ENCODE results near the gene KRTAP12-4.
"Not testable (repeated sequence)": the region's sequence is repeated elsewhere in the genome, so short reads cannot be mapped to it uniquely, and the experiment has no call there.

Gene KRTAP12-4

GRCh38 chr21:44656868-44657267, 2.4 kb upstream of the KRTAP12-4 start:
- no peak for DNase-seq (ENCODE audit: low read depth in 2 of 2)

DNA sequence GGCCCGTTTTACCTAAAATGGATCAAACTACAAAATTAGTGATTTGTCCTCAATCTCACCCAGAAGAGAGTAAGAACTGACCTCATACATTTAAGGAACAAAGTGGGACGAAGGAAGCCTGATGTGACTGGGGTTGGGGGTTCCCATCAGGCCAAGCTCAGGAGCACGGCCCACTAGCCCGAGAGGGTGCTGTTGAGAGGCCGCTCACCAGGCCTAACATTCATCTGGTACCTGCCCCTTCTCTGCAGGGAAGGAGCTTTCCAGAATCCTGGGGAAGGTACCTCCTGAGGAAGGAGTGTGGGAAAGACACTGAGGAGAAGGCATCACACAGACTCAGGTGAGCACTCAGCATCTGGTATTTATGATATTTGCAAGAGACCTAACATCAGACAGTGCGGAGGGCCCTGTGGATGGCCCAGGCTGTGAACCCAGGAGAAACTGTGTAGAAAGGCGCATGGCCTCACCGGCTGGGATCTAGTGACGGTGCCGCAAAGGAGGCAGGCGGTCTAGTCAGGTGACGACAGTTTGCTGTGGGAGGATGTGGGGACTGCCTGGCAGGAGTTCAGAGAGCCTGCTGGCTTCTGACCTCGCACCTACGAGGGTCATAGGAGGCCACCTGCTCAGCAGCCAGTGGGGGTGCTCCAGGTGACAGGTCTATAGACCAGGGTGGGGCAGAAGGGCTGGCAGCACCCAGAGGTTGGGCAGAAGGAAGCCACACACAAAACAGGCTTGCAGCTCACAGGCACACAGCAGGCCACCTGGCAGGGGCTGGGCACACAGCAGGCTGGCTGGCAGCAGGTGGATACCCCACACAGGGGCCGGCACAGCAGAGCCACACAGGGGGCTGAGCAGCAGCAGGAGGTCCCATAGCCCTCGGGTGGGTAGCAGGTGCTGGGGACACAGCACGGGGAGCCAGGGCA, 543 bp downstream of the KRTAP12-4 start:
- no peak for DNase-seq (ENCODE audit: low read depth in 2 of 2)

DNA sequence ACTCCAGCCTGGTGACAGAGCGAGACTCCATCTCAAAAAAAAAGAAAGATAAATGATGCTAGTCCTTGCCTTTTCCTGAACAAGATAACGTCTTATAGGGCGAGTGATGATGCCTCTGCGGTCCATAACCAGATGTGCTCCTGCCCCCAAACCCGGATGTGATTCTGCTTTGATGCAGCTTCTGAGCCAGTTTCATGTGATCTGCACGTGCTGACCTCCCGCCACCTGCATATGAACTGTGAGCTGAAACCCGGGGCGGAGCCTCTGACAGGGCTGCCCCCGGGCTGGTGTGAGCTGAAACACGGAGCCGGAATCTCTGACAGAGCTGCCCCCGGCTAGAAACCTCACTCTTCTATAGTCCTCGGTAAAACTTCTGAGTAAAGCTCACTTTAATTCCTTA, 1.3 kb downstream of the KRTAP12-4 start:
- no peak for DNase-seq (ENCODE audit: low read depth in 2 of 2)

- DNase-seq (ENCODE audit: low read depth in 2 of 2): no peak
Measured at GRCh38 chr21:44650973-44651675, 3.3 kb downstream of the KRTAP12-4 start.

GRCh38 chr21:44650265-44650972, 4.0 kb downstream of the KRTAP12-4 start:
- no peak for DNase-seq (ENCODE audit: low read depth in 2 of 2)

DNA sequence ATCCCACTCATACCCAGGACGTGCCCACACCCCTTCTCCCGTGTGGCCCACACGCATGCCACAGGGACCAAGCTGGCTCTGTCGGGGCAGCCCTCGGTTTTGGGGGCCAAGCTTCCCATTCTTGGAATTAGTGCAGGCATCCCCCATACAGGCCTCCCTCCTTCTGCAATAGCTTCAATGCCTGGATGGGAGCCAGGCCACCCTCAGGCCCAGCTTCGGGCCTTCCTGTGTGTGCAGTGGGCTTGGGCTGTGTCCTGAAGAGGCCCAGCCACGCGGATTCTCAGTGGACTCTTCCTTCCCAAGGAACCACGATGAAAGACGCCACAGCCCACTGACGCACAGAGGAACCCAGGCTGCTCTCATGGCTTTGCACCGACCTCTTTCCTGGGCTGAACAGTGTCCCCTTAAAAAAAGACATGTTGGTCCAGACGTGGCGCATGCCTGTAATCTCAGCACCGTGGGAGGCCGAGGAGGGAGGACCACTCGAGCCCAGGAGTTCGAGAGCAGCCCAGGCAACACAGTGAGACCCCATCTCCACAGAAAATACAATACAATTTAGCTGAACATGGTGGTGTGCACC, 4.8 kb downstream of the KRTAP12-4 start:
- no peak for DNase-seq (ENCODE audit: low read depth in 2 of 2)

DNA sequence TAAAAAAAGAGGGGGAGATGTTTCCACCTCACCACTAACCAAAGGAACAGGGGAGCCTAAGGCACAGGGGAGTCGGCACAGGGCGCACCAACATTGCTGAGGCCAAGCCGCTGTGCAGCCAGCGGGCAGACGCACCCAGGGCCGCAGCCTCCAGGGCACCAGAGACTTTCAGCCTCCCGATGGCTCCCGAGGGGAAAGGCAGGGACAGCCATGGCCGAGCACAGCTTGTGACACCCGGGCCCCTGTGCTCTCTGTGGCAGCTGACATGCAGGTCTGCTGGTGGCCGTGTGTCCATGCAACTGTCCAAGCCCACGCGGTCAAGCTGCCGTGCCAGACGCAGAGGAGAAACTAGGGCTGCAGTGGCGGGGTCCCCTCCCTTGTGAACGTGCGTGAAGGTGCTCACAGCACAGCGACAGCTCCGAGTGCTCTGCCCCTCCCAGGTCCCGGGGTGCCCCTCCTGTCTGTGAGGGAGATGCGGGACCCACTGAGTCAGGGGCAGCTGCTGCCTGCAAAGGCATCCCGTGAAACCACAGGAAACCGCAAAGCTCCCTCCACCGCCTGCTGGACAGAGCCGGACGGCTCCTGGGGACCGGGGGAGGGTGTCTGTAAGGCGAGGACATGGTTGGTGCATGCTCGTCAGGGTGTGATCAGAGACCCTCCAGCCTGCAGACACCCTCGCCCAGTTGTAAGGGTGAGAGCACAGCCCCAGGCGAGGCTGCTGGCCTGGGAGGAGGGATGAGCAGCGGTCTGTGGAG, 5.7 kb downstream of the KRTAP12-4 start:
- no peak for DNase-seq (ENCODE audit: low read depth in 2 of 2)

GRCh38 chr21:44647222-44647552, 7.3 kb downstream of the KRTAP12-4 start:
- no peak for DNase-seq (ENCODE audit: low read depth in 2 of 2)

DNA sequence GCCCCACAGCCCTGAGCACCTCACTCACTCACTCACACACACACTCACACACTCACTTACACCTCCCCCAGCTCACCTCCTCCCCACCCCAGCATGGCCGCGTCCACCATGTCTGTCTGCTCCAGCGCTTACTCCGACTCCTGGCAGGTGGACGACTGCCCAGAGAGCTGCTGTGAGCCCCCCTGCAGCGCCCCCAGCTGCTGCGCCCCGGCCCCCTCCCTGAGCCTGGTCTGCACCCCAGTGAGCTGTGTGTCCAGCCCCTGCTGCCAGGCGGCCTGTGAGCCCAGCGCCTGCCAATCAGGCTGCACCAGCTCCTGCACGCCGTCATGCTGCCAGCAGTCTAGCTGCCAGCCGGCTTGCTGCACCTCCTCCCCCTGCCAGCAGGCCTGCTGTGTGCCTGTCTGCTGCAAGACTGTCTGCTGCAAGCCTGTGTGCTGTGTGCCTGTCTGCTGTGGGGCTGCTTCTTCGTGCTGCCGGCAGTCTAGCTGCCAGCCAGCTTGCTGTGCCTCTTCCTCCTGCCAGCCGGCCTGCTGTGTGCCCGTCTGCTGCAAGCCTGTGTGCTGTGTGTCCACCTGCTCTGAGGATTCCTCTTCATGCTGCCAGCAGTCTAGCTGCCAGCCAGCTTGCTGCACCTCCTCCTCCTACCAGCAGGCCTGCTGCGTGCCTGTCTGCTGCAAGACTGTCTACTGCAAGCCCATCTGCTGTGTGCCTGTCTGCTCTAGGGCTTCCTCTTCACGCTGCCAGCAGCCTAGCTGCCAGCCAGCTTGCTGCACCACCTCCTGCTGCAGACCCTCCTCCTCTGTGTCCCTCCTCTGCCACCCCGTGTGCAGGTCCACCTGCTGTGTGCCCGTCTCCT, 7.9 kb downstream of the KRTAP12-4 start, which contains the start of gene KRTAP10-11:
KRTAP10-11 (plus strand) TSS at position 49 of the 856 bp plus-strand sequence; CDS start at position 94, 45 bp downstream.
- not testable (repeated sequence) for DNase-seq (ENCODE audit: low read depth in 2 of 2)

DNA sequence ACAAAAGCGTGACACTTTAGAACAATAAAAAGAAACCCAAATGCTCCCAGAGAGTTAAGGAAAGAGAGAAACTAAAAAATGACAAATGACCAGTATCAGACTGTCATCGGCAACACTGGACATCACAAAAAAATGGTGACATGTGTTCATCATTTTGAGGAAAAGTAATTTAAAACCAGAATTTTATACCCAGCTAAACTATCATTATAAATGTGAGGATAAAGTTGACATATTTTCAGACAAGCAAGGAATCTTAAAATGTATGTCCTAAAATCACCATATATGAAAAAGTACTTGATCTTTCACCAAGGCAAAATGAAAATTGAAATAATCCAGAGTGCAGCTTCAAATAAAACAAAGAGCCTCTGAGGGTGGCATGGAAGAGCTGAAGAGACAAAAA, 9.6 kb downstream of the KRTAP12-4 start:
- DNase-seq (ENCODE audit: low read depth in 2 of 2): no peak

DNA sequence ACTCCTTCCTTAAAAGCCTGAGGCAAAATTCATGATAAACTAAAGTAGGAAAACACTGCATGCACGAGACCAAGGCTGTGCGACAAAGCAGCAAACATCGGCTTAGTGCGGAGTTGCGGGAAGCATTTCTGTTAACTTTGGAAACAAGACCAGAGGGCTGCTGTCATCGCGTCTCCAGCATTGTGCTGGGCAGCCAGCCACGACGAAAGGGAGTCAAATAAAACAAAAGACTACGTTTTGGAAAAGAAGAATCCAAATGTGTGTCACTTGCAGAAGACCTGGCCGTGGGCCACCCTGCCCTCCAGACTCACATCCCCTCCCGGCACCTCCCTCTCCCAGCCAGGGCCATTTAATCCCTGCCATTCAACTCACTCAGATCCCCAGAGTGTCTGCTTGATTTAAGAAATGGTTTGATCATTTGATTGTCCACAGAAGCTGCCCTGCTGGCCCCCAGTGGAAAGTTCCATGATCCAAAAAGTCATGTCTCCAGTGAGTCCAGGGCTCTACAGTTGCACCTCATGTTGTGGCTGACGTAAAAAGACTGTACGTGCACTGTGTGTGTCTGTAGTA, 10.6 kb downstream of the KRTAP12-4 start:
- DNase-seq (ENCODE audit: low read depth in 2 of 2): no peak

GRCh38 chr21:44640761-44641160, 13.7 kb downstream of the KRTAP12-4 start:
- no peak for DNase-seq (ENCODE audit: low read depth in 2 of 2)

GRCh38 chr21:44639331-44639655, 15.2 kb downstream of the KRTAP12-4 start:
- DNase-seq (ENCODE audit: low read depth in 2 of 2): no peak

GRCh38 chr21:44638506-44639330, 15.7 kb downstream of the KRTAP12-4 start:
- not testable (repeated sequence) for DNase-seq (ENCODE audit: low read depth in 2 of 2)

- DNase-seq (ENCODE audit: low read depth in 2 of 2): not testable (repeated sequence)
Measured at GRCh38 chr21:44637851-44638348, 16.6 kb downstream of the KRTAP12-4 start.

DNA sequence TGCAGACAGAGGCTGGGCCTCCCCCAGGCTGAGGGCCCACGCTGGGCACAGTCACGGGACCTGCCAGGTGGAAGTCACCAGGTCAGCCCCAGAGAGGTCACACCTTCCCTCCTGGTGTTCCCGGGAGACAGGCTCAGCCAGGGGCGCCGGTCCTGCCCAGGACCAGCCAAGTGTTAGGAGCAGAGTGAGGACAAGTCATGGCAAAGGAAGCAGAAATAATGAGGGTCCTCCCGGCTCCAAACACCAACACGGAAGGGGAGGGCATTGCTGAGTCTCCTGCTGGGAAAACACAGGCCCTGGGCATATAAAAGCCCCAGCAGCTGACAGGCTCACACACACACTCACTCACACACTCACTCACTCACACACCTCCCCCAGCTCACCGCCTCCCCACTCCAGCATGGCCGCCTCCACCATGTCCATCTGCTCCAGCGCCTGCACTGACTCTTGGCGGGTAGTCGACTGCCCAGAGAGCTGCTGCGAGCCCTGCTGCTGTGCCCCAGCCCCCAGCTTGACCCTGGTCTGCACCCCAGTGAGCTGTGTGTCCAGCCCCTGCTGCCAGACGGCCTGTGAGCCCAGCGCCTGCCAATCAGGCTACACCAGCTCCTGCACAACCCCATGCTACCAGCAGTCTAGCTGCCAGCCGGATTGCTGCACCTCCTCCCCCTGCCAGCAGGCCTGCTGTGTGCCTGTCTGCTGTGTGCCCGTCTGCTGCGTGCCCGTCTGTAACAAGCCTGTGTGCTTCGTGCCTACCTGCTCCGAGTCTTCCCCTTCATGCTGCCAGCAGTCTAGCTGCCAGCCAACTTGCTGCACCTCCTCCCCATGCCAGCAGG, 17.2 kb downstream of the KRTAP12-4 start, which contains the start of gene KRTAP10-10:
KRTAP10-10 (plus strand) TSS at position 339 of the 833 bp plus-strand sequence; CDS start at position 401, 62 bp downstream.
- no peak for DNase-seq (ENCODE audit: low read depth in 2 of 2)

- DNase-seq (ENCODE audit: low read depth in 2 of 2): no peak
Measured at GRCh38 chr21:44636209-44637017, 18.0 kb downstream of the KRTAP12-4 start.
